Panc1 (cell line): ENCODE results near the gene EPHA6.

ENCODE experiments used
- CTCF ChIP-seq: fragments of 450-650 bp; IDR thresholded peaks from 2 replicates; pipeline ENCODE4 v1.5.1; 2017; ENCODE audit warnings: mild to moderate bottlenecking
- POLR2AphosphoS5 ChIP-seq: IDR thresholded peaks from 2 replicates; pipeline ENCODE4 v1.6.1; 2012; ENCODE audit warnings: mild to moderate bottlenecking, low read depth, low read length, moderate library complexity
- REST ChIP-seq, 2 experiments: IDR thresholded peaks; 2 replicates each; pipeline ENCODE4 v1.6.1; 2011 to 2012; ENCODE audit warnings: low read depth in 2 of 2, control low read depth in 1 of 2, low read length in 1 of 2, mild to moderate bottlenecking in 1 of 2, moderate library complexity in 1 of 2; ENCODE audit not compliant: insufficient read depth in 1 of 2
- SIN3A ChIP-seq: IDR thresholded peaks from 2 replicates; pipeline ENCODE4 v1.6.1; 2012; ENCODE audit warnings: low read depth, mild to moderate bottlenecking, low read length, moderate library complexity, borderline replicate concordance; ENCODE audit not compliant: insufficient read depth

GRCh38 chr3:97610626-97611025 lies 796.2 kb downstream of the EPHA6 start:
- TF ChIP-seq CTCF: no peak
- no peak for TF ChIP-seq POLR2AphosphoS5
- no peak for TF ChIP-seq REST (IDR thresholded peaks at IDR 0.05; ENCODE audit: insufficient read depth in 1 of 2, low read depth in 2 of 2, low read length in 1 of 2)
- no peak for TF ChIP-seq SIN3A
